Keratinocyte (primary cell): ENCODE measurements around the gene LSM4. TPM values are rescaled to one million over a fixed set of nuclear protein-coding genes. Genes with fewer than 3 reads are reported as not detected.

ENCODE experiments used
- DNase-seq: peaks from one replicate; pipeline ENCODE4 v3.0.0-alpha.2; 2011; ENCODE audit warnings: low read depth, missing footprints, low spot score
- FAIRE-seq: peaks from 2 replicates; lab custom pipeline; 2011; peaks lifted over from hg19 to GRCh38; lab: Jason Lieb, UNC
- H2AFZ ChIP-seq: 2 replicates; pipeline ENCODE4 v1.6.0; 2012; ENCODE audit warnings: low read length, control low read depth, inconsistent platforms; ENCODE audit not compliant: control insufficient read depth
- H3K27ac ChIP-seq: 2 replicates; pipeline ENCODE4 v1.5.1; 2011; ENCODE audit warnings: low read length; ENCODE audit not compliant: control insufficient read depth, insufficient read depth
- H3K27me3 ChIP-seq: 3 replicates; pipeline ENCODE4 v1.6.0; 2011; ENCODE audit warnings: low read length; ENCODE audit not compliant: control insufficient read depth, insufficient read depth; ENCODE audit errors: extremely low read depth
- H3K36me3 ChIP-seq, 2 experiments: 2 replicates in 1 of 2; 3 replicates in 1 of 2; pipeline ENCODE4 v1.5.1; 2011; ENCODE audit warnings: low read length in 2 of 2, mild to moderate bottlenecking in 1 of 2; ENCODE audit not compliant: control insufficient read depth in 2 of 2, insufficient read depth in 2 of 2; ENCODE audit errors: extremely low read depth in 1 of 2
- H3K4me1 ChIP-seq: 3 replicates; pipeline ENCODE4 v1.5.1; 2011; ENCODE audit warnings: low read length; ENCODE audit not compliant: control insufficient read depth, insufficient read depth; ENCODE audit errors: extremely low read depth
- H3K4me2 ChIP-seq: 3 replicates; pipeline ENCODE4 v1.6.0; 2011; ENCODE audit warnings: low read depth, low read length; ENCODE audit not compliant: control insufficient read depth, insufficient read depth; ENCODE audit errors: extremely low read depth
- H3K4me3 ChIP-seq, 3 experiments: fragments of 200-600 bp in 1 of 3; sonication (generic) in 1 of 3; 2 replicates in 2 of 3; 3 replicates in 1 of 3; pipeline ENCODE4 v1.5.1; 2011 to 2016; ENCODE audit warnings: low read length in 3 of 3, mild to moderate bottlenecking in 3 of 3, control low read depth in 2 of 3, inconsistent platforms in 1 of 3, low read depth in 1 of 3, mixed read lengths in 1 of 3, mixed run types in 1 of 3, moderate library complexity in 1 of 3; ENCODE audit not compliant: control insufficient read depth in 2 of 3, insufficient read depth in 2 of 3; ENCODE audit errors: extremely low read depth in 1 of 3
- H3K79me2 ChIP-seq: 2 replicates; pipeline ENCODE4 v1.6.0; 2012; ENCODE audit warnings: low read length; ENCODE audit not compliant: control insufficient read depth, insufficient read depth
- H3K9ac ChIP-seq: 3 replicates; pipeline ENCODE4 v1.6.0; 2011; ENCODE audit warnings: low read length; ENCODE audit not compliant: control insufficient read depth, insufficient read depth; ENCODE audit errors: extremely low read depth
- H3K9me1 ChIP-seq: 3 replicates; pipeline ENCODE4 v1.6.0; 2011; ENCODE audit warnings: low read length; ENCODE audit not compliant: control insufficient read depth, insufficient read depth; ENCODE audit errors: extremely low read depth
- H3K9me3 ChIP-seq: 2 replicates; pipeline ENCODE4 v1.5.1; 2012; ENCODE audit warnings: low read depth, low read length; ENCODE audit not compliant: control insufficient read depth
- H4K20me1 ChIP-seq: 3 replicates; pipeline ENCODE4 v1.6.0; 2011; ENCODE audit warnings: low read length; ENCODE audit not compliant: control insufficient read depth, insufficient read depth; ENCODE audit errors: extremely low read depth
- CTCF ChIP-seq, 3 experiments: IDR thresholded peaks in 1 of 3; conservative IDR thresholded peaks in 1 of 3; optimal IDR thresholded peaks in 1 of 3; 2 replicates in 2 of 3; 3 replicates in 1 of 3; pipeline versions ENCODE3 to v1.5.1; 2011; ENCODE audit warnings: low read length in 3 of 3, mild to moderate bottlenecking in 3 of 3, moderate library complexity in 2 of 3, control low read depth in 1 of 3, inconsistent platforms in 1 of 3; ENCODE audit not compliant: insufficient read depth in 2 of 3; ENCODE audit errors: extremely low read depth in 1 of 3
- EZH2 ChIP-seq: IDR thresholded peaks from one replicate; pipeline ENCODE4 v1.6.1; 2012; ENCODE audit warnings: inconsistent platforms, mild to moderate bottlenecking, low read length, moderate library complexity
- dilution Hi-C: fragments of 300-500 bp; cut with MboI; formaldehyde crosslinking; loops from one replicate; pipeline ENCODE4 v1.7.0; 2020; ENCODE audit warnings: low sequenced_read_pairs; ENCODE audit not compliant: extremely low pct_ligation_motif_present
- polyA plus RNA-seq, 5 experiments: library from polyadenylated mRNA; depleted of rRNA in 3 of 5; stranded (reverse) in 3 of 5; stranded (forward) in 1 of 5; unstranded in 1 of 5; fragments of >200 nt; gene quantifications; 1 replicate in 1 of 5; 2 replicates in 3 of 5; 3 replicates in 1 of 5; pipeline versions ENCODE4 v1.2.1 to v1.2.3, GENCODE V29; 2011 to 2012; ENCODE audit warnings: missing spikeins in 2 of 5, low read depth in 1 of 5, low replicate concordance in 1 of 5

LSM4 gene
- polyA plus RNA-seq, 1 donor (not counting 4 experiments of a cell fraction or from before 2014, with no cell fraction given) = 162 TPM

GRCh38 chr19:18306888-18307260, 16.0 kb downstream of the LSM4 start:
- no peak overlapping the region for H3K9ac ChIP-seq
- no peaks in the 10 kb centered on the region for H3K27me3 ChIP-seq
- H3K4me2 ChIP-seq = no peak overlapping the region
- no peaks in the 10 kb centered on the region for H4K20me1 ChIP-seq
- H3K36me3 ChIP-seq = peaks cover 23 to 27% of the 10 kb centered on the region in 2 experiments
- H3K27ac ChIP-seq = no peak overlapping the region
- H2AFZ ChIP-seq = no peak overlapping the region
- FAIRE-seq (no peak), DNase-seq (no peak)
- no peaks in the 10 kb centered on the region for H3K79me2 ChIP-seq
- H3K9me3 ChIP-seq = no peaks in the 10 kb centered on the region
- no peaks in the 10 kb centered on the region for H3K9me1 ChIP-seq
- no peak overlapping the region for H3K4me3 ChIP-seq
- H3K4me1 ChIP-seq = no peaks in the 10 kb centered on the region
- no peak for TF ChIP-seq CTCF (optimal IDR thresholded peaks at IDR 0.05 in 1 of 3, IDR thresholded peaks at IDR 0.05 in 1 of 3, conservative IDR thresholded peaks at IDR 0.05 in 1 of 3; ENCODE audit: extremely low read depth in 1 of 3, insufficient read depth in 2 of 3, low read length in 3 of 3)
- no peak for TF ChIP-seq EZH2
- dilution Hi-C loops = no loop called here

- Histone ChIP-seq H2AFZ (no peak overlapping the region), H3K36me3 (peaks cover 19 to 25% of the 10 kb centered on the region in 2 experiments), H3K9me3 (no peaks in the 10 kb centered on the region), H3K27me3 (no peaks in the 10 kb centered on the region), H4K20me1 (no peaks in the 10 kb centered on the region), H3K4me3 (no peak overlapping the region), H3K9ac (no peak overlapping the region), H3K4me2 (no peak overlapping the region), H3K27ac (no peak overlapping the region), H3K4me1 (no peaks in the 10 kb centered on the region), H3K9me1 (no peaks in the 10 kb centered on the region), H3K79me2 (no peaks in the 10 kb centered on the region)
- no peak for TF ChIP-seq CTCF (optimal IDR thresholded peaks at IDR 0.05 in 1 of 3, IDR thresholded peaks at IDR 0.05 in 1 of 3, conservative IDR thresholded peaks at IDR 0.05 in 1 of 3; ENCODE audit: extremely low read depth in 1 of 3, insufficient read depth in 2 of 3, low read length in 3 of 3)
- no peak for TF ChIP-seq EZH2
- dilution Hi-C loops = no loop called here
- FAIRE-seq (no peak), DNase-seq (no peak)
Observed at GRCh38 chr19:18306209-18306887, 16.5 kb downstream of the LSM4 start.
